Measurements from ENCODE around the gene FUT2. TPM values are rescaled to one million over a fixed set of nuclear protein-coding genes. Genes with fewer than 3 reads are reported as not detected.
A peak's percentile ranks its signal among the peaks of the same experiment; 100 is the strongest.

The FUT2 gene
- total and polyA plus RNA-seq, 10 of the 15 experiments (the other 5 are each of a cell fraction or from before 2014, with no cell fraction given) = 0.02 to 0.13 (median 0.07) TPM; not detected in 7

DNA sequence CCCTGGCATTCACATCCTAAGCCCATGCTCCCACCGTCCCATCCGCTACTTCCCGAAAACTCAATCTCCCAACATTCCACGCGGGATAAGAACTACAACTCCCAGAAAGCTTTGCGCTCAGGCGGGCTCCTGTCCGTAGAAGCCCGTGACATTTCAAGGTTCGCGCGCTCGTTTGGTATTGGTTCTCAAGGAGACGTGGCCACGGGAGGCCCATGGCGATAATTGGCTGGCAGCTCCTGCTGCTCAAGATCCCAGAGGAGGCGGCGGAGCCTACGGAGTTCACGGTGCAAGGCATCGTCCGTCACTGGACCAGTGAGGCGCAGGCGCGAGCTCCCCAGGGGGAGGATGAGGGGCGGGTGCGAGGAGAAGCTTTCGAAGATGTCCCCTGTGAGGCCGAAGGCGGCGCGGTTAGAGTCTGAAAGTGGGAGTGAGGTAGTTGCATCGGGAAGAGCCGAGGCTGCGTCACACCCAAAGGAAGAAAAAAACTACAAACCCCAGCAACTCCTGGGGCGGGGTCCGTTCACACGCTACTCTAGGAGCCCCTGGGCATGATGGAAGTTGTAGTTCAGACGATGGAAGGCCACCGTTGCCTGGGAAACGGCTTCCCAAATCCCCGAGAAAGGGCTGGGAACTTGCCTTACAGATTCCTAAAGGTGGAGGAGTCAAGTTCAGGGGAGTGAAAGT, 25.0 kb downstream of the FUT2 start (continued):
- TF ChIP-seq, protein P1, sequence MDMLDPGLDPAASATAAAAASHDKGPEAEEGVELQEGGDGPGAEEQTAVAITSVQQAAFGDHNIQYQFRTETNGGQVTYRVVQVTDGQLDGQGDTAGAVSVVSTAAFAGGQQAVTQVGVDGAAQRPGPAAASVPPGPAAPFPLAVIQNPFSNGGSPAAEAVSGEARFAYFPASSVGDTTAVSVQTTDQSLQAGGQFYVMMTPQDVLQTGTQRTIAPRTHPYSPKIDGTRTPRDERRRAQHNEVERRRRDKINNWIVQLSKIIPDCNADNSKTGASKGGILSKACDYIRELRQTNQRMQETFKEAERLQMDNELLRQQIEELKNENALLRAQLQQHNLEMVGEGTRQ (IDR thresholded peaks at IDR 0.05; ENCODE audit: borderline replicate concordance, low read depth, low read length) = peak; percentile 30; the same call in 1 of the 2 replicates
- TF ChIP-seq YY1 (IDR thresholded peaks at IDR 0.05; ENCODE audit: low read depth, low read length) (peak; percentile 51), ESRRA (IDR thresholded peaks at IDR 0.05; ENCODE audit: low read length) (no peak), SP1 (IDR thresholded peaks at IDR 0.05; ENCODE audit: low read depth, low read length) (peak; percentile 99), HDAC2 (IDR thresholded peaks at IDR 0.05) (no peak), MYC (IDR thresholded peaks at IDR 0.05; ENCODE audit: insufficient read depth, insufficient read length, insufficient replicate concordance, low read length, severe bottlenecking) (no peak), MEF2A (IDR thresholded peaks at IDR 0.05; ENCODE audit: insufficient read depth, low read depth, low read length) (0 out of 2 replicates have a peak, but pooled peaks have one; percentile 30), BHLHE40 (IDR thresholded peaks at IDR 0.05; ENCODE audit: borderline replicate concordance in 1 of 2, low read depth in 2 of 2, low read length in 1 of 2) (peak; percentile 73 to 87), ZNF24 (IDR thresholded peaks at IDR 0.05) (no peak), NFYB (IDR thresholded peaks at IDR 0.05; ENCODE audit: insufficient read depth, low read depth, low read length) (peak; percentile 99), HDGF (IDR thresholded peaks at IDR 0.05) (peak; percentile 54; the same call in 1 of the 2 replicates), SRF (IDR thresholded peaks at IDR 0.05; ENCODE audit: low read depth in 2 of 2, low read length in 2 of 2) (0 out of 4 replicates have a peak, but pooled peaks of 1 of the 2 experiments have one; percentile 26), BMI1 (IDR thresholded peaks at IDR 0.05; ENCODE audit: borderline replicate concordance) (peak; percentile 63; the same call in 1 of the 2 replicates), SIX5 (IDR thresholded peaks at IDR 0.05; ENCODE audit: low read depth, low read length, severe bottlenecking) (peak; percentile 99)
- TF ChIP-seq, protein P2, sequence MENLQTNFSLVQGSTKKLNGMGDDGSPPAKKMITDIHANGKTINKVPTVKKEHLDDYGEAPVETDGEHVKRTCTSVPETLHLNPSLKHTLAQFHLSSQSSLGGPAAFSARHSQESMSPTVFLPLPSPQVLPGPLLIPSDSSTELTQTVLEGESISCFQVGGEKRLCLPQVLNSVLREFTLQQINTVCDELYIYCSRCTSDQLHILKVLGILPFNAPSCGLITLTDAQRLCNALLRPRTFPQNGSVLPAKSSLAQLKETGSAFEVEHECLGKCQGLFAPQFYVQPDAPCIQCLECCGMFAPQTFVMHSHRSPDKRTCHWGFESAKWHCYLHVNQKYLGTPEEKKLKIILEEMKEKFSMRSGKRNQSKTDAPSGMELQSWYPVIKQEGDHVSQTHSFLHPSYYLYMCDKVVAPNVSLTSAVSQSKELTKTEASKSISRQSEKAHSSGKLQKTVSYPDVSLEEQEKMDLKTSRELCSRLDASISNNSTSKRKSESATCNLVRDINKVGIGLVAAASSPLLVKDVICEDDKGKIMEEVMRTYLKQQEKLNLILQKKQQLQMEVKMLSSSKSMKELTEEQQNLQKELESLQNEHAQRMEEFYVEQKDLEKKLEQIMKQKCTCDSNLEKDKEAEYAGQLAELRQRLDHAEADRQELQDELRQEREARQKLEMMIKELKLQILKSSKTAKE (IDR thresholded peaks at IDR 0.05; ENCODE audit: low read depth, poor library complexity, severe bottlenecking) = peak; percentile 41
- TF ChIP-seq, protein P3, sequence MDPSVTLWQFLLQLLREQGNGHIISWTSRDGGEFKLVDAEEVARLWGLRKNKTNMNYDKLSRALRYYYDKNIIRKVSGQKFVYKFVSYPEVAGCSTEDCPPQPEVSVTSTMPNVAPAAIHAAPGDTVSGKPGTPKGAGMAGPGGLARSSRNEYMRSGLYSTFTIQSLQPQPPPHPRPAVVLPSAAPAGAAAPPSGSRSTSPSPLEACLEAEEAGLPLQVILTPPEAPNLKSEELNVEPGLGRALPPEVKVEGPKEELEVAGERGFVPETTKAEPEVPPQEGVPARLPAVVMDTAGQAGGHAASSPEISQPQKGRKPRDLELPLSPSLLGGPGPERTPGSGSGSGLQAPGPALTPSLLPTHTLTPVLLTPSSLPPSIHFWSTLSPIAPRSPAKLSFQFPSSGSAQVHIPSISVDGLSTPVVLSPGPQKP (IDR thresholded peaks at IDR 0.05; ENCODE audit: low read depth, low read length) = 0 out of 2 replicates have a peak, but pooled peaks have one; percentile 16
- TF ChIP-seq, protein P4, sequence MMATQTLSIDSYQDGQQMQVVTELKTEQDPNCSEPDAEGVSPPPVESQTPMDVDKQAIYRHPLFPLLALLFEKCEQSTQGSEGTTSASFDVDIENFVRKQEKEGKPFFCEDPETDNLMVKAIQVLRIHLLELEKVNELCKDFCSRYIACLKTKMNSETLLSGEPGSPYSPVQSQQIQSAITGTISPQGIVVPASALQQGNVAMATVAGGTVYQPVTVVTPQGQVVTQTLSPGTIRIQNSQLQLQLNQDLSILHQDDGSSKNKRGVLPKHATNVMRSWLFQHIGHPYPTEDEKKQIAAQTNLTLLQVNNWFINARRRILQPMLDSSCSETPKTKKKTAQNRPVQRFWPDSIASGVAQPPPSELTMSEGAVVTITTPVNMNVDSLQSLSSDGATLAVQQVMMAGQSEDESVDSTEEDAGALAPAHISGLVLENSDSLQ (IDR thresholded peaks at IDR 0.05) = peak; percentile 98
- TF ChIP-seq, protein P5, sequence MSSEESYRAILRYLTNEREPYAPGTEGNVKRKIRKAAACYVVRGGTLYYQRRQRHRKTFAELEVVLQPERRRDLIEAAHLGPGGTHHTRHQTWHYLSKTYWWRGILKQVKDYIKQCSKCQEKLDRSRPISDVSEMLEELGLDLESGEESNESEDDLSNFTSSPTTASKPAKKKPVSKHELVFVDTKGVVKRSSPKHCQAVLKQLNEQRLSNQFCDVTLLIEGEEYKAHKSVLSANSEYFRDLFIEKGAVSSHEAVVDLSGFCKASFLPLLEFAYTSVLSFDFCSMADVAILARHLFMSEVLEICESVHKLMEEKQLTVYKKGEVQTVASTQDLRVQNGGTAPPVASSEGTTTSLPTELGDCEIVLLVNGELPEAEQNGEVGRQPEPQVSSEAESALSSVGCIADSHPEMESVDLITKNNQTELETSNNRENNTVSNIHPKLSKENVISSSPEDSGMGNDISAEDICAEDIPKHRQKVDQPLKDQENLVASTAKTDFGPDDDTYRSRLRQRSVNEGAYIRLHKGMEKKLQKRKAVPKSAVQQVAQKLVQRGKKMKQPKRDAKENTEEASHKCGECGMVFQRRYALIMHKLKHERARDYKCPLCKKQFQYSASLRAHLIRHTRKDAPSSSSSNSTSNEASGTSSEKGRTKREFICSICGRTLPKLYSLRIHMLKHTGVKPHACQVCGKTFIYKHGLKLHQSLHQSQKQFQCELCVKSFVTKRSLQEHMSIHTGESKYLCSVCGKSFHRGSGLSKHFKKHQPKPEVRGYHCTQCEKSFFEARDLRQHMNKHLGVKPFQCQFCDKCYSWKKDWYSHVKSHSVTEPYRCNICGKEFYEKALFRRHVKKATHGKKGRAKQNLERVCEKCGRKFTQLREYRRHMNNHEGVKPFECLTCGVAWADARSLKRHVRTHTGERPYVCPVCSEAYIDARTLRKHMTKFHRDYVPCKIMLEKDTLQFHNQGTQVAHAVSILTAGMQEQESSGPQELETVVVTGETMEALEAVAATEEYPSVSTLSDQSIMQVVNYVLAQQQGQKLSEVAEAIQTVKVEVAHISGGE (CRISPR knock-in tag; IDR thresholded peaks at IDR 0.05) = no peak
- TF ChIP-seq, protein P6, sequence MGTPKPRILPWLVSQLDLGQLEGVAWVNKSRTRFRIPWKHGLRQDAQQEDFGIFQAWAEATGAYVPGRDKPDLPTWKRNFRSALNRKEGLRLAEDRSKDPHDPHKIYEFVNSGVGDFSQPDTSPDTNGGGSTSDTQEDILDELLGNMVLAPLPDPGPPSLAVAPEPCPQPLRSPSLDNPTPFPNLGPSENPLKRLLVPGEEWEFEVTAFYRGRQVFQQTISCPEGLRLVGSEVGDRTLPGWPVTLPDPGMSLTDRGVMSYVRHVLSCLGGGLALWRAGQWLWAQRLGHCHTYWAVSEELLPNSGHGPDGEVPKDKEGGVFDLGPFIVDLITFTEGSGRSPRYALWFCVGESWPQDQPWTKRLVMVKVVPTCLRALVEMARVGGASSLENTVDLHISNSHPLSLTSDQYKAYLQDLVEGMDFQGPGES (IDR thresholded peaks at IDR 0.05) = peak; percentile 84

Measured in GM12878 (cell line).